Coronary artery (tissue), 2 donors: ENCODE measurements around the gene TBC1D8.

ENCODE experiments used
- DNase-seq: peaks from one replicate; pipeline ENCODE4 v3.0.0-alpha.2; 2017; ENCODE audit warnings: low spot score
- H3K27ac ChIP-seq, 2 donors: fragments of 200-600 bp; sonication (generic); one replicate each; pipeline ENCODE4 v1.5.1; 2016 to 2019
- H3K4me3 ChIP-seq: fragments of 200-600 bp; sonication (generic); 2 replicates; pipeline ENCODE4 v1.5.1; 2016; ENCODE audit warnings: mild to moderate bottlenecking, moderate library complexity
- TF ChIP-seq, protein P1 (sequence below): fragments of 200-600 bp; sonication (generic); IDR thresholded peaks from one replicate; pipeline ENCODE4 v1.5.1; 2019; ENCODE audit warnings: antibody characterized with exemption

The TBC1D8 gene

GRCh38 chr2:100981011-100981410 lies 170.2 kb downstream of the TBC1D8 start:
- DNase-seq, result no peak
- H3K27ac ChIP-seq, result no peak overlapping the region
- no peak overlapping the region for H3K4me3 ChIP-seq
- TF ChIP-seq, protein P1, sequence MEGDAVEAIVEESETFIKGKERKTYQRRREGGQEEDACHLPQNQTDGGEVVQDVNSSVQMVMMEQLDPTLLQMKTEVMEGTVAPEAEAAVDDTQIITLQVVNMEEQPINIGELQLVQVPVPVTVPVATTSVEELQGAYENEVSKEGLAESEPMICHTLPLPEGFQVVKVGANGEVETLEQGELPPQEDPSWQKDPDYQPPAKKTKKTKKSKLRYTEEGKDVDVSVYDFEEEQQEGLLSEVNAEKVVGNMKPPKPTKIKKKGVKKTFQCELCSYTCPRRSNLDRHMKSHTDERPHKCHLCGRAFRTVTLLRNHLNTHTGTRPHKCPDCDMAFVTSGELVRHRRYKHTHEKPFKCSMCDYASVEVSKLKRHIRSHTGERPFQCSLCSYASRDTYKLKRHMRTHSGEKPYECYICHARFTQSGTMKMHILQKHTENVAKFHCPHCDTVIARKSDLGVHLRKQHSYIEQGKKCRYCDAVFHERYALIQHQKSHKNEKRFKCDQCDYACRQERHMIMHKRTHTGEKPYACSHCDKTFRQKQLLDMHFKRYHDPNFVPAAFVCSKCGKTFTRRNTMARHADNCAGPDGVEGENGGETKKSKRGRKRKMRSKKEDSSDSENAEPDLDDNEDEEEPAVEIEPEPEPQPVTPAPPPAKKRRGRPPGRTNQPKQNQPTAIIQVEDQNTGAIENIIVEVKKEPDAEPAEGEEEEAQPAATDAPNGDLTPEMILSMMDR, result no peak

- Histone ChIP-seq H3K27ac (no peak overlapping the region), H3K4me3 (no peak overlapping the region)
- no peak for DNase-seq
- TF ChIP-seq, protein P1, result no peak
Measured at GRCh38 chr2:100980046-100980445, 171.1 kb downstream of the TBC1D8 start.

DNA sequence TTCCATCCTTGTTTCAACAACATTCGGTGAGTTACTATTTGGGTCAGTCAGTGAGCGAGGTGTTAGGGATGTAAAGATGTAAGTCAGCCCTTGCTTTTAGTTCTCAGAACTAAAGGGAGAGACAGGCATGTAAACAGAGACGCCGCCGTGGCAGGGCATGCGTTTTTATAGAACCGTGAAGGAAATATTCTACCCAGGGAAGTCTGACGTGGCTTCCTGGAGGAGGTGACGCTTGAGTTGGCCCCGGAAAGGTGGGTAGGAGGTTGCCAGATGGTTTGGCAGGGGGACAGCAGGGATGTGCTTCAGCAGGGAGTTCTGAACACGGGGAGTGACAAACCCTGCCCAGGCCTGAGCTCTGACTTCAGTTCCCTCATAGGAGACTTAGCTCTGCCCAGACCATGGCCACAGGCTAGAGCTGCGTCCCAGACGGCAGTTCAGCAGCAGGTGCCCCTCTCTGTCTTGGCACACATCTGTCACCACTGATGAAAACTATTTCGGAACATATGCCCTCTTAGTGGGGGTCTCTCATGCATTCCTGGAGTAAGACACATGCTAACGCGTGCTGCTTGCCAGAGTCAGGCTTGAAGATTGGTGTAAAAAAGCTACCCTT lies 172.5 kb downstream of the TBC1D8 start:
- no peak for DNase-seq
- Histone ChIP-seq H3K27ac (peak overlapping the region; percentile 46 to 69), H3K4me3 (no peak overlapping the region)
- TF ChIP-seq, protein P1, result no peak

DNA sequence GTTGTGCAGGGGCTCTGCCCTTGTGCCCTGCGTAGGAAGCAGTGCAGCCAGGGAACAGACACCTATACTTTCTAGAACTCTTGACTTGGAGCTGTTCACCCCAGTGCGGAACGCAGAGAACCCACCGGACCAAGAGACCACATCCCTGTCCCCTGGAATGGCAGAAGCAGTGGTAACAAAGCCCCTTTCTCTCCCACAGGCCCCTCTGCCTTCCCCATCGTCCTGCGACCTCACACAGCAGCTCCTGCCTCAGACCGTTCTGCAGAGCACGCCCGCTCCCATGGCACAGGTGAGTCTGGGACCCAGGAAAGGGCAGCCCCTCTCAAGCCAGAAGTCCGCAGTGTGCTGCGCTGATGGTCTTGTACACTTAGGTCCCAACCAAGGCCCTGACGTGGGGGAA lies 173.7 kb downstream of the TBC1D8 start:
- TF ChIP-seq, protein P1, result no peak
- no peak for DNase-seq
- no peak overlapping the region for H3K4me3 ChIP-seq
- no peak overlapping the region for H3K27ac ChIP-seq

DNA sequence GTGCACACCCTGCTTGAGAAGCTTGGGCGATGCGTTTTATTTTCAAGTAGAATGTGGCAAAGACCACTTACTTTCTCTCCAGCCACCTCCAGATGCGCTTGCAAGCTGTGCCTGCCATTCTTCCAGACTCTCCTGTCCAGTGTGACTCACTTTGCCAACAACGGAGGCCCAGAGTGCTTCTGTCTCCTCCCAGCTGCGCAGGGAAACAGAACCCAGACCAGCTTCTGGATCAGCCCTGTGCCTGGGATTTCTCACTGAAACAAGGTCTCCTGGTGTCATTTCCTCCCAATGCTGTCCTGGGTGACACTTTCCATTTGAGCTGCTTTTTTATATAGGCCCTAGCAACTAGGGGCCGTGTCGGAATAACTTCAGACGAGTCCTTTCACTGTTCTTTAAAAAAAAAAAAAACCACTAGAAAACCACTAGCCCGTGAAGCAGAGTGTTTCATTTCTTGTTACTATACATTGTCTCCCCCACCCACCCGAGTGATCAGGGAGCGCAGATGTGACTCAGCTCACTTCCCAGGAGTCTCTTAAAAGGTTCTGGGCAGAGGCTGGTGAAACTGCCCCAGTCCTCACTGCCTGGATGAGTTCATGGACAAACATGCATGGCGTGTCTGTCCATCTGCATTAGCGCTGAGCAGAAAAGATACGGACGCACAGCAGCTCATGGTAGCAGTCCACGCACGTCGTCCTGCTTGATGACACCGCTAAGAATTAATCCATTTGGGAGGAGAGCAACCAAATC lies 174.4 kb downstream of the TBC1D8 start:
- Histone ChIP-seq H3K4me3 (no peak overlapping the region), H3K27ac (no peak overlapping the region)
- TF ChIP-seq, protein P1, result no peak
- no peak for DNase-seq

- Histone ChIP-seq H3K27ac (no peak overlapping the region), H3K4me3 (no peak overlapping the region)
- no peak for DNase-seq
- TF ChIP-seq, protein P1, result no peak
Measured at GRCh38 chr2:100976061-100976460, 175.1 kb downstream of the TBC1D8 start.

GRCh38 chr2:100975521-100975785 lies 175.7 kb downstream of the TBC1D8 start:
- DNase-seq, result no peak
- no peak overlapping the region for H3K4me3 ChIP-seq
- TF ChIP-seq, protein P1, result no peak
- H3K27ac ChIP-seq, result no peak overlapping the region
